GM12892 (cell line): ENCODE data around the gene ERBB4.

Experiments
- POLR2A ChIP-seq: IDR thresholded peaks from 2 replicates; pipeline ENCODE4 v1.6.1; 2011; ENCODE audit warnings: low read depth, low read length, control low read depth
- POLR2AphosphoS5 ChIP-seq: IDR thresholded peaks from 2 replicates; pipeline ENCODE4 v1.6.1; 2011; ENCODE audit warnings: low read depth, low read length, control low read depth

DNA sequence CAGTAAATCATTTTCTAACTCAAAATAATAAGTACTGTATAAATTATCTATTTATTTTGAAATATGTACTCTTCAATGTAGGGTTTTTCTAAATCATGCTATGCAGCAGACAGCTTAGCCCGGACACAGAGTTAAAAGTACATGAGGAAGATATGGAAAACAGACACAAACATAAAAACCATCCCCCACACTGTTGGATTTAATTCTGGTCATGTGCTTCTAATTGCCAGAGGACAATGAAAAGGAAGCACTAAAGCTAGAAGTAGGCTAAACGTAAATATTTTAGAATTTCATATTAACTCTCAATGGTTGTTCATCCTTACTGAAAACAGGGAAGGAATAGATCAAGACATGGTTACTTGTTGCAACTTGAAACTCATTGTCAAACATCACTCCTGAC lies 420.7 kb downstream of the ERBB4 start:
- TF ChIP-seq POLR2A (no peak), POLR2AphosphoS5 (no peak)
